HFFc6 (cell line): ENCODE measurements around the gene CDC25B. TPM values are rescaled to one million over a fixed set of nuclear protein-coding genes. Genes with fewer than 3 reads are reported as not detected.

Experiments
- DNase-seq: peaks from one replicate; pipeline ENCODE4 v3.0.0-alpha.2; 2018
- H3K27ac Mint-ChIP-seq: 2 replicates; pipeline ENCODE4 v1.8.0; 2020; ENCODE audit warnings: mild to moderate bottlenecking, mixed read lengths
- H3K27me3 Mint-ChIP-seq: 2 replicates; pipeline ENCODE4 v1.8.0; 2021; ENCODE audit warnings: mild to moderate bottlenecking, moderate library complexity, mixed read lengths; ENCODE audit not compliant: insufficient read depth
- H3K36me3 Mint-ChIP-seq: 2 replicates; pipeline ENCODE4 v1.8.0; 2021; ENCODE audit warnings: low read depth, mixed read lengths
- H3K4me1 Mint-ChIP-seq: 2 replicates; pipeline ENCODE4 v1.8.0; 2020; ENCODE audit warnings: low read depth, mixed read lengths
- H3K4me3 Mint-ChIP-seq: 2 replicates; pipeline ENCODE4 v1.8.0; 2020; ENCODE audit warnings: mild to moderate bottlenecking, moderate library complexity, mixed read lengths
- H3K9me3 Mint-ChIP-seq: 2 replicates; pipeline ENCODE4 v1.8.0; 2020; ENCODE audit warnings: mild to moderate bottlenecking, mixed read lengths
- total RNA-seq, 6 experiments: library from RNA; stranded (reverse); fragmentation: NEBNext Ultra II Directional; extraction: Animal tissue kit (Norgen Biotek cat#: 25700); gene quantifications; 2 replicates in 1 of 6; 3 replicates in 5 of 6; pipeline ENCODE4 v1.2.3, GENCODE V29; 2021
- TF ChIP-seq, protein P1 (sequence below): fragments of 200-600 bp; sonication (generic); IDR thresholded peaks from 2 replicates; pipeline ENCODE4 v1.5.0; 2021; ENCODE audit warnings: antibody characterized with exemption, mild to moderate bottlenecking

CDC25B gene
- total RNA-seq, 6 experiments from 2014 or later, result 44.9 to 92.6 (median 84.5) TPM

DNA sequence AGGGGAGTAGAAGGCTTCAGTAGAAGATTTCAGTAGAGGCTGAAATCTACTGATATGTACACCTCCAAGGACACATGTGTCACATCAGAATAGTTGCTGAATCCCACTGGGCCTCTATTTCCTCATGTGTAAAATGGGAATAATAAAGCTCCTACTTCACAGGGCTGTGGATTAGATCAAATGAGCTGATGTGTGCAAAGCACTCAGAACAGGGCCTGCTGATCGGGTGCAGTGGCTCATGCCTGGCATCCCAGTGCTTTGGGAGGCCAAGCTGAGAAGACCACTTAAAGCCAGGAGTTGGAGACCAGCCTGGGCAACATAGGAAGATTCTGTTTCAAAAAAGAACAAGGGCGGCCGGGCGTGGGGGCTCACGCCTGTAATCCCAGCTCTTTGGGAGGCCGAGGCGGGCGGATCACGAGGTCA lies 16.2 kb downstream of the CDC25B start:
- DNase-seq, result no peak
- peaks cover 7% of the 10 kb centered on the region; the same call in 1 of the 2 replicates for H3K27me3 Mint-ChIP-seq
- peak overlapping the region; percentile 90; the same call in 1 of the 2 replicates for H3K4me3 Mint-ChIP-seq
- peaks cover 10% of the 10 kb centered on the region; the same call in 1 of the 2 replicates for H3K36me3 Mint-ChIP-seq
- H3K27ac Mint-ChIP-seq, result peak overlapping the region; percentile 99
- H3K4me1 Mint-ChIP-seq, result peaks cover 48% of the 10 kb centered on the region
- TF ChIP-seq, protein P1, sequence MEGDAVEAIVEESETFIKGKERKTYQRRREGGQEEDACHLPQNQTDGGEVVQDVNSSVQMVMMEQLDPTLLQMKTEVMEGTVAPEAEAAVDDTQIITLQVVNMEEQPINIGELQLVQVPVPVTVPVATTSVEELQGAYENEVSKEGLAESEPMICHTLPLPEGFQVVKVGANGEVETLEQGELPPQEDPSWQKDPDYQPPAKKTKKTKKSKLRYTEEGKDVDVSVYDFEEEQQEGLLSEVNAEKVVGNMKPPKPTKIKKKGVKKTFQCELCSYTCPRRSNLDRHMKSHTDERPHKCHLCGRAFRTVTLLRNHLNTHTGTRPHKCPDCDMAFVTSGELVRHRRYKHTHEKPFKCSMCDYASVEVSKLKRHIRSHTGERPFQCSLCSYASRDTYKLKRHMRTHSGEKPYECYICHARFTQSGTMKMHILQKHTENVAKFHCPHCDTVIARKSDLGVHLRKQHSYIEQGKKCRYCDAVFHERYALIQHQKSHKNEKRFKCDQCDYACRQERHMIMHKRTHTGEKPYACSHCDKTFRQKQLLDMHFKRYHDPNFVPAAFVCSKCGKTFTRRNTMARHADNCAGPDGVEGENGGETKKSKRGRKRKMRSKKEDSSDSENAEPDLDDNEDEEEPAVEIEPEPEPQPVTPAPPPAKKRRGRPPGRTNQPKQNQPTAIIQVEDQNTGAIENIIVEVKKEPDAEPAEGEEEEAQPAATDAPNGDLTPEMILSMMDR, result no peak
- 0 out of 2 replicates have a peak, but pooled peaks cover 4% of the 10 kb centered on the region for H3K9me3 Mint-ChIP-seq

DNA sequence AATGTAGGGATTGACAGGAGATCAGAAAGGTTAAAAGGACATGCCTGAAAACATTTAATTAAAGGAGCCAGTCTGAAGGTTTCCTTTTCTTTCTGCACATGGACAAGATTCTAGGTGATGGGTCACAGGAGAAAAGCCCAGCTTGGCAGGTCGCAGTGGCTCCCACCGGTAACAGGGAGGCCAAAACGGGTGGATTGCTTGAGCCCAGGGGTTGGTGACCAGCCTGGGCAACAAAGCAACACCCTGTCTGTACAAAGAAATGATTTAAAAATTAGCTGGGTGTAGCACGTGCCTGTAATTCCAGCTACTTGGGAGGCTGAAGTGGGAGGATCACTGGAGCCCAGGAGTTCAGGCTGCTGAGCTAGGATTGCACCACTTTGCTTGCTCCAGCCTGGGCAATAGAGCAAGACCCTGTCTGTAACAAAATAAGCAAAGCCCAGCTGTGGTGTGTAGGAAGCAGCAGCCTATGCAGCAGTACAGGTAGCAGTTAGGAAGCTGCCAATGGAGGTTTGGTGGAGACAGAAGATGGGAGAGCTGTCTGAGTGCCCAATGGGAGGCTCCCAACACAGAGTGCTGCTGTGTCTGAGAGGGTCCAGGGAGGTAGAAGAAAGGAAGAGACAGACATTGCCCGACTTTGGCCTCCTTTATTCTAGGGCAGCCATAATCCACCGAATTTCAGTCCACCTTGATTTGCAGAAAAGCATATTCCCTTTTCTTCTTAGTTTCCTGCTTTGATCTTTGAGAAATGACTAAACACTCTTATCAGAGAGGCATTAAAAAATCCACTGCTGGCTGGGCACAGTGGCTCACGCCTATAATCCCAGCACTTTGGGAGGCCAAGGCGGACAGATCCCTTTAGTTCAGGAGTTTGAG lies 17.1 kb downstream of the CDC25B start:
- Mint-ChIP-seq H3K4me1 (peaks cover 43% of the 10 kb centered on the region), H3K27ac (peak overlapping the region; percentile 99), H3K36me3 (peaks cover 8% of the 10 kb centered on the region; the same call in 1 of the 2 replicates), H3K4me3 (no peak overlapping the region), H3K27me3 (peaks cover 5% of the 10 kb centered on the region; the same call in 1 of the 2 replicates), H3K9me3 (0 out of 2 replicates have a peak, but pooled peaks cover 2% of the 10 kb centered on the region)
- no peak for DNase-seq
- TF ChIP-seq, protein P1, result no peak

DNA sequence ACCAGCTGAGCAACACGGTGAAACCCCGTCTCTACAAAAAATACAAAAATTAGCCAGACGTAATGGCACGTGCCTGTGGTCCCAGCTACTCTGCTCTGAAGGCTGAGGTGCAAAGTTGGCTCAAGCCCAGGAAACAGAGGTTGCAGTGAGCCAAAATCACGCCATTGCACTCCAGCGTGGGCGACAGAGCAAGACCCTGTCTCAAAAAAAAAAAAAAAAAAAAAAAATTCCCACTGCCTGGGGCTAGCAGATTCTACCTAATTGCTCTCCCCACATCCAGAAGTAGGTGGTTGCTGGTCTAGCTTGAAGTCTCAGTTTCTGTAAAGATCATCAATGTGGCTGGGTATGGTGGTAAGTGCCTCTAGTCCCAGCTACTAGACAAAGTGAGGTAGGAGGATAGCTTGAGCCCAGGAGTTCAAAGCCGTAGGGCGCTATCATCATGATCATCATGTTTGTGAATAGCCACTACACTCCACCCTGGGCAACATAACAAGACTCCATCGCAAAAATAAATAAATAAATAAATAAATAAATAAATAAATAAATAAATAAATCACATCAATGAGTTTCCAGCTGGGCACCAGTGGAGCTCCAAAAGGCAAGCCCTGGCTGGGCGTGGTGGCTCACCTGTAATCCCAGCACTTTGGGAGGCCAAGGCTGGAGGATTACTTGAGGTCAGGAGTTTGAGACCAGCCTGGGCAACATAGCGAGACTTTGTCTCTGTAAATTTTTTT lies 17.9 kb downstream of the CDC25B start:
- no peaks in the 10 kb centered on the region for H3K9me3 Mint-ChIP-seq
- peaks cover 47% of the 10 kb centered on the region for H3K4me1 Mint-ChIP-seq
- H3K36me3 Mint-ChIP-seq, result peaks cover 4% of the 10 kb centered on the region; the same call in 1 of the 2 replicates
- TF ChIP-seq, protein P1, result no peak
- peaks cover 4% of the 10 kb centered on the region; the same call in 1 of the 2 replicates for H3K27me3 Mint-ChIP-seq
- peak overlapping the region; percentile 99; the same call in 1 of the 2 replicates for H3K27ac Mint-ChIP-seq
- no peak overlapping the region for H3K4me3 Mint-ChIP-seq
- DNase-seq, result no peak

DNA sequence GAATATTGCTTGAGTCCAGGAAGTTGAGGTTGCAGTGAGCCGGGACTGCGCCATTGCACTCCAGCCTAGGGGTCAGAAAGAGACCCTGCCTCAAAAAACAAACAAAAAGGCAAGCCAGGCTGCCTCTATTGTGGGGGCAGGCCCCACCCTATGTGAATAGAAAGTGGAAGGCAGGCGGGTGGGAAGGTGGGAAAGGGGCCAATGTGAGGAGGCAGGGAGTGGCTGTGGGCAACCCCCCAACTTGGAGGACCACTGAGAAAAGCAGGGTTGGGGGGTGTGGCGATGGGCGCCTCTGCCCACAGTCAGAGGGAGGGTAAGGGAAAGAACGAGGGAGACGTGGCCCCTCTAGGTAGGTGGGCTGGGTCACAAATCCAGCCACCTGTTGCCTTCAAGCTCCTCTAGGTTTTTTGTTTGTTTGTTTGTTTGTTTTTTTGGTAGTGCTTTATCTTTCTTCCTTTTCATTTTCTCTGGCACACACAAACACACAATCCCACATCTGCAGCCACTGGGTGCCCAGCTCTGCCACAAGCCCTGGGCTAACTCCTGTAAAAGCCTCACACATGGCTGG lies 18.9 kb downstream of the CDC25B start:
- no peak for DNase-seq
- TF ChIP-seq, protein P1, result no peak
- peaks cover 4% of the 10 kb centered on the region; the same call in 1 of the 2 replicates for H3K36me3 Mint-ChIP-seq
- no peaks in the 10 kb centered on the region for H3K9me3 Mint-ChIP-seq
- H3K27me3 Mint-ChIP-seq, result peaks cover 4% of the 10 kb centered on the region; the same call in 1 of the 2 replicates
- H3K27ac Mint-ChIP-seq, result no peak overlapping the region
- H3K4me3 Mint-ChIP-seq, result no peak overlapping the region
- peaks cover 55% of the 10 kb centered on the region for H3K4me1 Mint-ChIP-seq

DNA sequence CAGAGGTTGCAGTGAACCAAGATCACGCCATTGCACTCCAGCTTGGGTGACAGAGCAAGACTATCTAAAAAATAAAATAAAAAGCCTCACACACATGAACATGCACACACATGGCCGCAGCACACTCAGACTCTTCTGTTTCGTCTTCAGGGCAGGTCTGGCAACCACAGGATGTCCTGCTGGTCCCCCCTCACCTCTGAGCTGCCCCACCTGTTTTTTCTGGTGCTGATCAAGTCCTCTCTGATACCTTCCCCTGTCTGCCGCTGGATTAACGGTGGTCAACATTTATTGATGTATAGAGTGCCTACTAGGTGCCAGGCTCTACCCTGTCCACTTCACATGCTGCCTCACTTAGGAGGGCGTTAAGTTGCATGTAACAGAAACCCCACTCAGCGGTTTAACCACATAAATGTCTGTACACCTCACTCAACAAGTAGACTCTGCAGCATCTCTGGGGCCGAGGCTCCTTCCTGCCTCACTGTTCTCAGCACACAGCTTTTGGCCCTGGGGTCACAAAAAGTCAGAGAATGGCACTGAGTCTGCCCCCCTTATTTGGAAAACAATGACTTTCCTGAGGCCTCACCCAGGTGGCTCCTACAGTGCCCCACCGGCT lies 19.7 kb downstream of the CDC25B start:
- no peaks in the 10 kb centered on the region for H3K9me3 Mint-ChIP-seq
- H3K4me1 Mint-ChIP-seq, result peaks cover 51% of the 10 kb centered on the region
- no peak overlapping the region for H3K4me3 Mint-ChIP-seq
- DNase-seq, result no peak
- no peak overlapping the region for H3K27ac Mint-ChIP-seq
- peaks cover 4% of the 10 kb centered on the region; the same call in 1 of the 2 replicates for H3K27me3 Mint-ChIP-seq
- no peaks in the 10 kb centered on the region; the same call in 1 of the 2 replicates for H3K36me3 Mint-ChIP-seq
- TF ChIP-seq, protein P1, result no peak
